ENCODE data around the gene PLCB4.

PLCB4 gene

GRCh38 chr20:9100691-9101090, 31.8 kb downstream of the PLCB4 start:
- DNase-seq (ENCODE audit: low read depth in 2 of 3, low spot score in 1 of 3) = no peak

- DNase-seq (ENCODE audit: low read depth in 2 of 3, low spot score in 1 of 3) = no peak
Observed at GRCh38 chr20:9102456-9102855, 33.6 kb downstream of the PLCB4 start.

GRCh38 chr20:9103955-9104354, 35.1 kb downstream of the PLCB4 start:
- no peak for DNase-seq (ENCODE audit: low read depth in 2 of 3, low spot score in 1 of 3)

GRCh38 chr20:9108260-9108659, 39.4 kb downstream of the PLCB4 start:
- no peak for DNase-seq (ENCODE audit: low read depth in 2 of 3, low spot score in 1 of 3)

- DNase-seq (ENCODE audit: low read depth in 2 of 3, low spot score in 1 of 3) = no peak
Observed at GRCh38 chr20:9109566-9109965, 40.7 kb downstream of the PLCB4 start.

- no peak for DNase-seq (ENCODE audit: low read depth in 2 of 3, low spot score in 1 of 3)
Observed at GRCh38 chr20:9110365-9110764, 41.5 kb downstream of the PLCB4 start.

- no peak for DNase-seq (ENCODE audit: low read depth in 2 of 3, low spot score in 1 of 3)
Observed at GRCh38 chr20:9110916-9111432, 42.1 kb downstream of the PLCB4 start.

GRCh38 chr20:9112541-9113515, 43.9 kb downstream of the PLCB4 start:
- no peak for DNase-seq (ENCODE audit: low read depth in 2 of 3, low spot score in 1 of 3)

GRCh38 chr20:9114709-9115108, 45.8 kb downstream of the PLCB4 start:
- no peak for DNase-seq (ENCODE audit: low read depth in 2 of 3, low spot score in 1 of 3)

GRCh38 chr20:9117548-9117947, 48.7 kb downstream of the PLCB4 start:
- no peak for DNase-seq (ENCODE audit: low read depth in 2 of 3, low spot score in 1 of 3)

- DNase-seq (ENCODE audit: low read depth in 2 of 3, low spot score in 1 of 3) = no peak
Observed at GRCh38 chr20:9119776-9120175, 50.9 kb downstream of the PLCB4 start.

GRCh38 chr20:9121211-9121610, 52.3 kb downstream of the PLCB4 start:
- no peak for DNase-seq (ENCODE audit: low read depth in 2 of 3, low spot score in 1 of 3)

GRCh38 chr20:9122571-9122970, 53.7 kb downstream of the PLCB4 start:
- DNase-seq (ENCODE audit: low read depth in 2 of 3, low spot score in 1 of 3) = no peak

GRCh38 chr20:9126527-9126926, 57.6 kb downstream of the PLCB4 start:
- no peak for DNase-seq (ENCODE audit: low read depth in 2 of 3, low spot score in 1 of 3)

- no peak for DNase-seq (ENCODE audit: low read depth in 2 of 3, low spot score in 1 of 3)
Observed at GRCh38 chr20:9128568-9128967, 59.7 kb downstream of the PLCB4 start.

- no peak for DNase-seq (ENCODE audit: low read depth in 2 of 3, low spot score in 1 of 3)
Observed at GRCh38 chr20:9129756-9130155, 60.9 kb downstream of the PLCB4 start.

- no peak for DNase-seq (ENCODE audit: low read depth in 2 of 3, low spot score in 1 of 3)
Observed at GRCh38 chr20:9130521-9130920, 61.6 kb downstream of the PLCB4 start.

- DNase-seq (ENCODE audit: low read depth in 2 of 3, low spot score in 1 of 3) = no peak
Observed at GRCh38 chr20:9131841-9132240, 63.0 kb downstream of the PLCB4 start.

- no peak for DNase-seq (ENCODE audit: low read depth in 2 of 3, low spot score in 1 of 3)
Observed at GRCh38 chr20:9134346-9134745, 65.5 kb downstream of the PLCB4 start.

GRCh38 chr20:9136114-9136513, 67.2 kb downstream of the PLCB4 start:
- no peak for DNase-seq (ENCODE audit: low read depth in 2 of 3, low spot score in 1 of 3)

- no peak for DNase-seq (ENCODE audit: low read depth in 2 of 3, low spot score in 1 of 3)
Observed at GRCh38 chr20:9137001-9137400, 68.1 kb downstream of the PLCB4 start.

- no peak for DNase-seq (ENCODE audit: low read depth in 2 of 3, low spot score in 1 of 3)
Observed at GRCh38 chr20:9139106-9139833, 70.4 kb downstream of the PLCB4 start.
